GM21825 (cell line): ENCODE data around the gene ARAP1.

ENCODE experiments used
- ATAC-seq: cut with Tn5 transposase; IDR thresholded peaks from one replicate; pipeline ENCODE4 v1.9.1; 2021; ENCODE audit warnings: mild to moderate bottlenecking, moderate library complexity; ENCODE audit not compliant: unreplicated experiment

ARAP1 gene

DNA sequence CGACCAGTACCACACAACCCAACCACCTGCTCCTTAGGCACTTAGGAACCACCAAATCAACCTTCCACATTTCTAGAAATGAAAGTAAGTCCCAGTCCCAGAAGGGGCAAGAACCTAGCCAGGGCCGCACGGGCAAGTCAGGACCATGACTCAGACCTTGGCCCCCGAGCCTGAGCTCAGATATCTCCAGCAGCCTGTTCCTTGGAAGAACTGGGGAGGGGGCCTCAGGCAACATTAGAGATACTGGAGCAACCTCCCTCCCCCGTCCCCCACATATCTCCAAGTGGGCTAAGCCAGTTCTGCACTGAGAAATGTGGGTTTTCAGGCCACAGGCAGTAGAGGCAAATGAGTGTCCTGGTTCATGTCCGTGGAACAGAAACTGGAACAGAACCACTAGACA lies 7.7 kb downstream of the ARAP1 start:
- ATAC-seq: no peak

DNA sequence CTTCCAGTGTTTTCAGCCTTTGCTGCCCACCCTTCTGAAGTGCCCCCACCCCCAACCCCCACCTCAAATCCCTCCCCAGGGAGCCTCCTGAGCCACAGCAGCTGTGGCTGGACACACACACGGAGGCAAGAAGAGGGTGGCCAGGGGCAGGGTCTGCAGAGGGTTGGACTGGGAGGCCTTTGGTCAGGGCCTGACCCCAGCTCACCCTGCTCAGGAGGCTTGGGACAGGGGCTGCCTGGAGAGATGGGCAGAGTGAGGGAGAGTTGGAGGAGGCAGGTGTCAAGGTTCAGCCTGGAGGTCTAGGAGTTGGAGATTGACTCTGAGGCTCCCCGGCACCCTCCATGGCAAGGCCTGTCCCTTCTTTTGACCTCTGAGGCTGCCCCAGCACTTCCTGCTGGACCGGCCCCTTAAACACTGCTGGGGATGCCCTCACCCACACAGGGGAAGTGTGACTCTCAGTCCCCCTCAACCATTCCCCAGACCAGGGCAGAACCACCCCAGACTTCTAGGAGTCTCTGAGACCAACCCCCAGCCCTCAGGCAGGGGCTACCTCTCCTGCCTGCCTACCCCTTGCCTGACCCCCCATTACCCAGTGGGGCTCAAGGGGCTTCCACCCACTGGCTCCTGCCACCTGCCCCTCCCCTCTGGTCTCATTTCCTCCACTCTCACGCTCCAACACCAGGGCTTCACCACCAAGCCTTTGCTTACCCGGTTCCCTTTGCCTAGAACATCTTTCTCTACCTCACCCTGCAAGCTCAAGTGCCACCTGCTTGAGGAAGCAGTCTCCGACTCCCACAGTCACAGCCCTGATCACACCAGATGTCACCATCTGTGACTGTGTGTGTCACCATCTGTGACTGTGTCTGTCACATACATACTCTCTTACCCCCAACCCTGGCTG lies 8.6 kb downstream of the ARAP1 start:
- no peak for ATAC-seq

- ATAC-seq: no peak
Observed at GRCh38 chr11:72742513-72743320, 9.5 kb downstream of the ARAP1 start.

GRCh38 chr11:72741849-72742512 lies 10.2 kb downstream of the ARAP1 start:
- ATAC-seq: no peak

- ATAC-seq: no peak
Observed at GRCh38 chr11:72741429-72741833, 10.8 kb downstream of the ARAP1 start.

- no peak for ATAC-seq
Observed at GRCh38 chr11:72740562-72741428, 11.4 kb downstream of the ARAP1 start.

- no peak for ATAC-seq
Observed at GRCh38 chr11:72740060-72740424, 12.2 kb downstream of the ARAP1 start.

GRCh38 chr11:72739240-72740059 lies 12.8 kb downstream of the ARAP1 start:
- no peak for ATAC-seq

GRCh38 chr11:72738199-72739141 lies 13.7 kb downstream of the ARAP1 start:
- ATAC-seq: peak; percentile 33

GRCh38 chr11:72737336-72737735 lies 14.9 kb downstream of the ARAP1 start:
- no peak for ATAC-seq

DNA sequence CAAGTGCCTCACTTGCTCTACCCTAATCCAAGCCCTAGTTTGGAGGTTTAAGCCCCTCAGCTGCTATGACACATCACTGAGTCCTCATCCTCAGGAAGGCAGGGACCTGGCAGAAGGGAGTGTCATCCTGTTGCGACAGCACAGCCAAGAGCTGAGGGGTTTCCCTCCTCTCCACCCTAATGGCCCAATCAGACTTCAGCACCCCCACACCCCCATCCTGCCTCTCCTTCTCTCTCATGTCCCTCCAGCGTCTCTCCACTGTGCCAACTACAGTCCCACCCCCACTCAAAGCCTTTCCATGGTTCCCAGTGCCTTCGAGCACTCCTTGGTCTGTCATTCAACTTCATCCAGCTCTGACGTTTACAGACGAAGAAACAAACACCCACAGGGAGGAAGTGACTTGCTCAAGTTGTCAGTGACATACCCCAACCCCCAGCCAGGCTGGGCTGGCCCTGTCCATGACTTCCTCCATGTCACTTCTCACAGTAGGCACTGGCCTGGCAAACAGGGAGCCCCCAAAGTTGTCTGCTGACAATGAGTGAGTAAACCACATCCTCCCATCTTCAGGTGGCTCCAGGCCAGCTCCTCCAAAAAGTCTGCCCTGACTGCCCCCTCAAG lies 15.6 kb downstream of the ARAP1 start:
- ATAC-seq: no peak

DNA sequence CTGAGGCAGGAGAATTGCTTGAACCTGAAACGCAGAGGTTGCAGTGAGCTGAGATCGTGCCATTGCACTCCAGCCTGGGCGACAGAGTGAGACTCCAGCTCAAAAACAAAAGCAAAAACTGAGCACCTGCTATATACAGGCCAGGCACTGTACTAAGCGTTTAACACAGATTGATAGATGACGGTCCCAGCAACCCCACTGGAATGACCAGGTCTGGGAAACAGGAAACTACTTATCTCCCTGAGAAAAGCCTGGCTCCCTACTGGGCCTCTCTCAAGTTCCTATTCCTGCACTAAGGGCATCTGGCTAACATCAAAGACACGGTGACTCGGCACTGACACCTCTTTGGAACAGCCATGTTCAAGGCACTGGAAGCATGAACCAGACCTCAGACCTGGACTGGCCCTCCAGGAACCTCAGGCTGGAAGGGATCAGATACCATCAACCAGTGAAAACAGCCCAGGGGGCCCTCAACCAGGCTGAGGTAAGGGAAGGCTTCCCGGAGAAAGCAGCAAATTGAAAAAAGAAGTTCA lies 16.6 kb downstream of the ARAP1 start:
- no peak for ATAC-seq

- ATAC-seq: no peak
Observed at GRCh38 chr11:72732329-72732728, 19.9 kb downstream of the ARAP1 start.

DNA sequence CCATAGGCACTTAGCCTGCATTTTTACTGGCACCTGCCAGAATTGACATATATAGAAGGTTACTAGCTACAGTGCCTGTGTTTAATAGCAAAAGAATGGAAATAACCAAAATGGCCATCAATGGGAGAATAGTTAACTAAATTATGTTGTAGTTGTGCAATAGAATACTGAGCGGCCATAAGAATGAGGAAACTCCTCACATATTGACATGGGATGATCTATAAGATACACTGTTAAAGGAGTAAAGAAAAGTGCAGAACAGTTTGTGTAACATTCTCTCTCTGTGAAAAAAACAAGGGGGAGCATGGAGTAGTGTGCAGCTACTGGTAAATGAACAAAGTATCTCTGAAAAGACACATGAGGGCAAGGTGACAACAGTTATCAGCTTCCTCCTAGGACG lies 21.5 kb downstream of the ARAP1 start:
- ATAC-seq: no peak

DNA sequence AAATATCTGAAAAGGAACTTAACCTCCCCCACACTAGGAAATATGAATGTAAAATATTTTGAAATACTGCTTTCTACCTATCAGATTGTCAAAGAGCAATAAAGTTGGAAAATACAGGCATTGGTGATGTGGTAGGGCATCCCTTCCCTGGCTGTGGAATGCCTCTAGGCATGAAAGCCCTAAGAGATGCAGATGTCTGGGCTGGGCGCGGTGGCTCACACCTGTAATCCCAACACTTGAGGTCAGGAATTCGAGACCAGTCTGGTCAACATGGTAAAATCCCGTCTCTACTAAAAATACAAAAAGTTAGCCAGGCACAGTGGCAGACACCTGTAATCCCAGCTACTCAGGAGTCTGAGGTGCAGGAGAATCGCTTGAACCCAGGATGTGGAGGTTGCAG lies 22.0 kb downstream of the ARAP1 start:
- no peak for ATAC-seq

DNA sequence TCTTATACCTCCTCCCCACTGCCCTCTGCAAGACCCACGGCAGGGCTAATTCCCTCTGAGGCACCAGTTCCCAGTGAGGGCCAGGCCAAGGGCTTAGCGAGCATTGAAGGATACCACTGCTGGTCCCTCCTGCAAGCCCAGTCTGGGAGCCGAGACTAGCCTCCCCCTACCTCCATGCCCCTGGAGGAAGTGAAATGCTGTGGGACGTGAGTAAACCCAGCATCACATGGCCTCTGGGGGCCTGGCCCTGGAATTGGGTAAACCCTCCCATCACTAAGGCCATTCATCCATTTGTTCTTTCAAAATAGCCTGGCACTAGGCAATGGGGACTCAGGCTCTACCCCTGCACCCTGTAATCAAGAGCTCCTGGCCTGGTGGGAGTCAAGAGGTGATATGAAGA lies 24.7 kb downstream of the ARAP1 start:
- ATAC-seq: no peak

- no peak for ATAC-seq
Observed at GRCh38 chr11:72726266-72727220, 25.7 kb downstream of the ARAP1 start.
